Measurements from ENCODE around the gene MRPS15.

GRCh38 chr1:36415661-36416326, 48.4 kb downstream of the MRPS15 start:
- TF ChIP-seq POLR2AphosphoS5 (IDR thresholded peaks at IDR 0.05; ENCODE audit: low read depth, low read length): no peak
- TF ChIP-seq, protein P1, sequence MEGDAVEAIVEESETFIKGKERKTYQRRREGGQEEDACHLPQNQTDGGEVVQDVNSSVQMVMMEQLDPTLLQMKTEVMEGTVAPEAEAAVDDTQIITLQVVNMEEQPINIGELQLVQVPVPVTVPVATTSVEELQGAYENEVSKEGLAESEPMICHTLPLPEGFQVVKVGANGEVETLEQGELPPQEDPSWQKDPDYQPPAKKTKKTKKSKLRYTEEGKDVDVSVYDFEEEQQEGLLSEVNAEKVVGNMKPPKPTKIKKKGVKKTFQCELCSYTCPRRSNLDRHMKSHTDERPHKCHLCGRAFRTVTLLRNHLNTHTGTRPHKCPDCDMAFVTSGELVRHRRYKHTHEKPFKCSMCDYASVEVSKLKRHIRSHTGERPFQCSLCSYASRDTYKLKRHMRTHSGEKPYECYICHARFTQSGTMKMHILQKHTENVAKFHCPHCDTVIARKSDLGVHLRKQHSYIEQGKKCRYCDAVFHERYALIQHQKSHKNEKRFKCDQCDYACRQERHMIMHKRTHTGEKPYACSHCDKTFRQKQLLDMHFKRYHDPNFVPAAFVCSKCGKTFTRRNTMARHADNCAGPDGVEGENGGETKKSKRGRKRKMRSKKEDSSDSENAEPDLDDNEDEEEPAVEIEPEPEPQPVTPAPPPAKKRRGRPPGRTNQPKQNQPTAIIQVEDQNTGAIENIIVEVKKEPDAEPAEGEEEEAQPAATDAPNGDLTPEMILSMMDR (IDR thresholded peaks at IDR 0.05): no peak
- TF ChIP-seq, protein P2, sequence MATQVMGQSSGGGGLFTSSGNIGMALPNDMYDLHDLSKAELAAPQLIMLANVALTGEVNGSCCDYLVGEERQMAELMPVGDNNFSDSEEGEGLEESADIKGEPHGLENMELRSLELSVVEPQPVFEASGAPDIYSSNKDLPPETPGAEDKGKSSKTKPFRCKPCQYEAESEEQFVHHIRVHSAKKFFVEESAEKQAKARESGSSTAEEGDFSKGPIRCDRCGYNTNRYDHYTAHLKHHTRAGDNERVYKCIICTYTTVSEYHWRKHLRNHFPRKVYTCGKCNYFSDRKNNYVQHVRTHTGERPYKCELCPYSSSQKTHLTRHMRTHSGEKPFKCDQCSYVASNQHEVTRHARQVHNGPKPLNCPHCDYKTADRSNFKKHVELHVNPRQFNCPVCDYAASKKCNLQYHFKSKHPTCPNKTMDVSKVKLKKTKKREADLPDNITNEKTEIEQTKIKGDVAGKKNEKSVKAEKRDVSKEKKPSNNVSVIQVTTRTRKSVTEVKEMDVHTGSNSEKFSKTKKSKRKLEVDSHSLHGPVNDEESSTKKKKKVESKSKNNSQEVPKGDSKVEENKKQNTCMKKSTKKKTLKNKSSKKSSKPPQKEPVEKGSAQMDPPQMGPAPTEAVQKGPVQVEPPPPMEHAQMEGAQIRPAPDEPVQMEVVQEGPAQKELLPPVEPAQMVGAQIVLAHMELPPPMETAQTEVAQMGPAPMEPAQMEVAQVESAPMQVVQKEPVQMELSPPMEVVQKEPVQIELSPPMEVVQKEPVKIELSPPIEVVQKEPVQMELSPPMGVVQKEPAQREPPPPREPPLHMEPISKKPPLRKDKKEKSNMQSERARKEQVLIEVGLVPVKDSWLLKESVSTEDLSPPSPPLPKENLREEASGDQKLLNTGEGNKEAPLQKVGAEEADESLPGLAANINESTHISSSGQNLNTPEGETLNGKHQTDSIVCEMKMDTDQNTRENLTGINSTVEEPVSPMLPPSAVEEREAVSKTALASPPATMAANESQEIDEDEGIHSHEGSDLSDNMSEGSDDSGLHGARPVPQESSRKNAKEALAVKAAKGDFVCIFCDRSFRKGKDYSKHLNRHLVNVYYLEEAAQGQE (IDR thresholded peaks at IDR 0.05; ENCODE audit: insufficient read depth in 1 of 2, low read depth in 2 of 2, low read length in 1 of 2): no peak
